Measurements from ENCODE around the gene PAK5. TPM values are rescaled to one million over a fixed set of nuclear protein-coding genes. Genes with fewer than 3 reads are reported as not detected.

The PAK5 gene
- total RNA-seq, 2 experiments from 2014 or later: not detected

DNA sequence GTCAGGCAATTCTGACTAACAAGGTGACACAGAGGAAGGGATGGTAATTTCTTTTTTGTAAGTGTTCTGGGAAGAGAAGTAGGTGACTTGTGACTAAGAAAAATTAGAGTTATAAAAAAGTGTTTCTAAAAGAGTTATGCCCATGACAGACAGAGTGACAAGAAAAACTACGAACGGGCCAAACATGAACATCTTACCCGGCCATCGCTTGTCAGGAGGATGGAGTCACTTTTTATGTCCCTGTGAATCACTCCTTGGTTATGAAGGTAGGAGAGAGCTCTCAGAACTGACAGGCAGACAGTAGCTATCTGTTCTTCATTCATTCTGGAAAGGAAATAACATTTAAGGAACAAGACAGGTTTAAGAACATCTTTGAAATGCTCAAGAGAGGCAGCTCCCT, 281.5 kb downstream of the PAK5 start:
- Histone ChIP-seq H3K4me3 (ENCODE audit: low read length) (no peak overlapping the region), H3K36me3 (ENCODE audit: insufficient read depth, low read length) (no peaks in the 10 kb centered on the region), H3K27me3 (ENCODE audit: control insufficient read depth in 1 of 2, insufficient read depth in 2 of 2, low read length in 2 of 2) (no peaks in the 10 kb centered on the region), H3K27ac (ENCODE audit: low read depth in 1 of 2, low read length in 2 of 2) (no peak overlapping the region), H3K4me1 (ENCODE audit: insufficient read depth, low read length) (no peaks in the 10 kb centered on the region), H3K9me3 (ENCODE audit: control insufficient read depth in 1 of 2, insufficient read depth in 1 of 2, low read length in 2 of 2) (no peaks in the 10 kb centered on the region)
- Mint-ChIP-seq H3K27ac (no peak overlapping the region), H3K9me3 (no peaks in the 10 kb centered on the region), H3K4me3 (no peak overlapping the region), H3K27me3 (no peaks in the 10 kb centered on the region), H3K36me3 (ENCODE audit: low read depth) (no peaks in the 10 kb centered on the region), H3K4me1 (ENCODE audit: low read depth) (no peaks in the 10 kb centered on the region)
- intact Hi-C loops (cut with DNase I, micrococcal nuclease): no loop called here
- CTCF ChIA-PET: no interaction called here
- TF ChIP-seq, protein P1, sequence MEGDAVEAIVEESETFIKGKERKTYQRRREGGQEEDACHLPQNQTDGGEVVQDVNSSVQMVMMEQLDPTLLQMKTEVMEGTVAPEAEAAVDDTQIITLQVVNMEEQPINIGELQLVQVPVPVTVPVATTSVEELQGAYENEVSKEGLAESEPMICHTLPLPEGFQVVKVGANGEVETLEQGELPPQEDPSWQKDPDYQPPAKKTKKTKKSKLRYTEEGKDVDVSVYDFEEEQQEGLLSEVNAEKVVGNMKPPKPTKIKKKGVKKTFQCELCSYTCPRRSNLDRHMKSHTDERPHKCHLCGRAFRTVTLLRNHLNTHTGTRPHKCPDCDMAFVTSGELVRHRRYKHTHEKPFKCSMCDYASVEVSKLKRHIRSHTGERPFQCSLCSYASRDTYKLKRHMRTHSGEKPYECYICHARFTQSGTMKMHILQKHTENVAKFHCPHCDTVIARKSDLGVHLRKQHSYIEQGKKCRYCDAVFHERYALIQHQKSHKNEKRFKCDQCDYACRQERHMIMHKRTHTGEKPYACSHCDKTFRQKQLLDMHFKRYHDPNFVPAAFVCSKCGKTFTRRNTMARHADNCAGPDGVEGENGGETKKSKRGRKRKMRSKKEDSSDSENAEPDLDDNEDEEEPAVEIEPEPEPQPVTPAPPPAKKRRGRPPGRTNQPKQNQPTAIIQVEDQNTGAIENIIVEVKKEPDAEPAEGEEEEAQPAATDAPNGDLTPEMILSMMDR (IDR thresholded peaks at IDR 0.05): no peak
- POLR2A ChIA-PET: no interaction called here
- ATAC-seq (ENCODE audit: poor library complexity) (no peak), DNase-seq (no peak)

DNA sequence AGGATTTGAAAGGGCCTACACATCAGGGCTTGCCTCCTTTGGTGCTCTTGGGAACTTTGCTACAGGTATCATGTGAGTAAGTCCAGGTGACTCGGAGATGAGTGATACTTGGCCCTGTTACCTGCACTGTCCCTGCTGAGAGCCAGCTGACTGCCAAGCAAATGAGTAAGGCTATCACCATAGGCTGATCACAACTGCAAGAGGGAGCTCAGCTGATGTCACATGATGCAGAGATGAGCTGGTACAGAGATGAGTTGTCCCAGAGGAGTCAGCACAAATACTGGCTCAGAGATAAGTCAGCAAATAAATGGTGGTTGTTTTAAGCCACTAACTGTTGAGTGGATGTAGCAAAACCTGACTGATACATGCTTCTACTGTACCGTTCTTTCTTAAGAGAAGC, 283.1 kb downstream of the PAK5 start:
- H3K4me3 ChIP-seq (ENCODE audit: low read length): no peak overlapping the region
- Mint-ChIP-seq H3K9me3 (no peaks in the 10 kb centered on the region), H3K4me1 (ENCODE audit: low read depth) (no peaks in the 10 kb centered on the region), H3K4me3 (no peak overlapping the region), H3K36me3 (ENCODE audit: low read depth) (no peaks in the 10 kb centered on the region), H3K27ac (no peak overlapping the region), H3K27me3 (no peaks in the 10 kb centered on the region)
- TF ChIP-seq, protein P1 (IDR thresholded peaks at IDR 0.05): no peak
- no peaks in the 10 kb centered on the region for H3K4me1 ChIP-seq (ENCODE audit: insufficient read depth, low read length)
- ChIA-PET CTCF (no interaction called here), POLR2A (no interaction called here)
- H3K36me3 ChIP-seq (ENCODE audit: insufficient read depth, low read length): no peaks in the 10 kb centered on the region
- no peak overlapping the region for H3K27ac ChIP-seq (ENCODE audit: low read depth in 1 of 2, low read length in 2 of 2)
- intact Hi-C loops (cut with DNase I, micrococcal nuclease): no loop called here
- DNase-seq (no peak), ATAC-seq (ENCODE audit: poor library complexity) (no peak)
- H3K27me3 ChIP-seq (ENCODE audit: control insufficient read depth in 1 of 2, insufficient read depth in 2 of 2, low read length in 2 of 2): no peaks in the 10 kb centered on the region
- no peaks in the 10 kb centered on the region for H3K9me3 ChIP-seq (ENCODE audit: control insufficient read depth in 1 of 2, insufficient read depth in 1 of 2, low read length in 2 of 2)

DNA sequence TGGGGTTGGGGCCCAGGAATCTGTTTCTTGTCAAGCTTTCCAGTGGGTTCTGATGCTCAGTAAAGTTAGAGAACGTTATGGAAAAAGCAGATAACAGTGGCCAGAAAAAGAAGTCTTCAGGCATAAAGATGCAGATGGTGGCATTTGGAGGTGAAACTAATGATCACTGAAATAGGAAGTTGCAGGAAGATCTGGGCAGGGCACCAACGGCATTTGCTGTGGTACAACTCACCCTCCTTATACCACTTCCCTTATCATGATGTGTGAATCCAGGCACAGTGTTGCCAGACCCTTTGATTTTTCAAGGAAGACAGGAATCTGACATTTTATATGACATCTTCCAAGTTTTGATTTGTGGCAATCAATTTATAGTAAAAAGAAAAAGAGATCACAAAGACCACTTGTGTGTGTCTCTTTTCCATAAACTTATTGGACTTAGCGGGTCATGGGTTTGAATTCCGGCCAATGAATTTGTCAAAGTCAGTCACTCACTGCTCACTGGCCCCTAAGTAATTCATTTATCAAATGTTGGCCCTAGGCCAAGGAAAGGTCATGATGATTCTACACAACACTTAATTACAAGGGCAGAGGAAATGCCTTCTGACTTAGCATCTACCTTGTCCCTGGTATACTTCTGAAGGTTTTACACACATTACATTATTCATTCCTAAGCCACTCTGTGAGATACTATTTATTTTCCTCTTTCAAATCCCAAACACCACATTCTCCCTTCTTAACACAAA, 286.9 kb downstream of the PAK5 start:
- H3K4me1 Mint-ChIP-seq (ENCODE audit: low read depth): no peaks in the 10 kb centered on the region
- H3K9me3 Mint-ChIP-seq: no peaks in the 10 kb centered on the region
- ATAC-seq (ENCODE audit: poor library complexity): no peak

More for the DNA sequence above, 286.9 kb downstream of the PAK5 start:
- H3K4me3 ChIP-seq (ENCODE audit: low read length): no peak overlapping the region
- intact Hi-C loops (cut with DNase I, micrococcal nuclease): no loop called here
- ChIA-PET POLR2A (no interaction called here), CTCF (no interaction called here)
- no peak overlapping the region for H3K27ac Mint-ChIP-seq
- H3K4me3 Mint-ChIP-seq: no peak overlapping the region
- no peaks in the 10 kb centered on the region for H3K4me1 ChIP-seq (ENCODE audit: insufficient read depth, low read length)
- TF ChIP-seq, protein P1 (IDR thresholded peaks at IDR 0.05): no peak
- H3K27ac ChIP-seq (ENCODE audit: low read depth in 1 of 2, low read length in 2 of 2): no peak overlapping the region
- H3K9me3 ChIP-seq (ENCODE audit: control insufficient read depth in 1 of 2, insufficient read depth in 1 of 2, low read length in 2 of 2): no peaks in the 10 kb centered on the region
- H3K27me3 Mint-ChIP-seq: no peaks in the 10 kb centered on the region
- DNase-seq: no peak
- no peaks in the 10 kb centered on the region for H3K36me3 Mint-ChIP-seq (ENCODE audit: low read depth)
- H3K36me3 ChIP-seq (ENCODE audit: insufficient read depth, low read length): no peaks in the 10 kb centered on the region
- no peaks in the 10 kb centered on the region for H3K27me3 ChIP-seq (ENCODE audit: control insufficient read depth in 1 of 2, insufficient read depth in 2 of 2, low read length in 2 of 2)

All from CD4-positive, alpha-beta T cell (primary cell).